GM12872 (cell line): Measurements from ENCODE around the gene ACP6.

Experiments
- TF ChIP-seq, protein P1 (sequence below): IDR thresholded peaks from 3 replicates; pipeline ENCODE4 v1.5.1; 2011; ENCODE audit warnings: low read depth, mild to moderate bottlenecking, low read length, moderate library complexity; ENCODE audit not compliant: insufficient read depth

ACP6 gene

GRCh38 chr1:147631839-147632238 lies 38.5 kb downstream of the ACP6 start:
- TF ChIP-seq, protein P1, sequence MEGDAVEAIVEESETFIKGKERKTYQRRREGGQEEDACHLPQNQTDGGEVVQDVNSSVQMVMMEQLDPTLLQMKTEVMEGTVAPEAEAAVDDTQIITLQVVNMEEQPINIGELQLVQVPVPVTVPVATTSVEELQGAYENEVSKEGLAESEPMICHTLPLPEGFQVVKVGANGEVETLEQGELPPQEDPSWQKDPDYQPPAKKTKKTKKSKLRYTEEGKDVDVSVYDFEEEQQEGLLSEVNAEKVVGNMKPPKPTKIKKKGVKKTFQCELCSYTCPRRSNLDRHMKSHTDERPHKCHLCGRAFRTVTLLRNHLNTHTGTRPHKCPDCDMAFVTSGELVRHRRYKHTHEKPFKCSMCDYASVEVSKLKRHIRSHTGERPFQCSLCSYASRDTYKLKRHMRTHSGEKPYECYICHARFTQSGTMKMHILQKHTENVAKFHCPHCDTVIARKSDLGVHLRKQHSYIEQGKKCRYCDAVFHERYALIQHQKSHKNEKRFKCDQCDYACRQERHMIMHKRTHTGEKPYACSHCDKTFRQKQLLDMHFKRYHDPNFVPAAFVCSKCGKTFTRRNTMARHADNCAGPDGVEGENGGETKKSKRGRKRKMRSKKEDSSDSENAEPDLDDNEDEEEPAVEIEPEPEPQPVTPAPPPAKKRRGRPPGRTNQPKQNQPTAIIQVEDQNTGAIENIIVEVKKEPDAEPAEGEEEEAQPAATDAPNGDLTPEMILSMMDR, result no peak

GRCh38 chr1:147630447-147630846 lies 39.9 kb downstream of the ACP6 start:
- TF ChIP-seq, protein P1, result no peak

- TF ChIP-seq, protein P1, result no peak
These were observed 40.3 kb downstream of the ACP6 start for GRCh38 chr1:147630022-147630421.

DNA sequence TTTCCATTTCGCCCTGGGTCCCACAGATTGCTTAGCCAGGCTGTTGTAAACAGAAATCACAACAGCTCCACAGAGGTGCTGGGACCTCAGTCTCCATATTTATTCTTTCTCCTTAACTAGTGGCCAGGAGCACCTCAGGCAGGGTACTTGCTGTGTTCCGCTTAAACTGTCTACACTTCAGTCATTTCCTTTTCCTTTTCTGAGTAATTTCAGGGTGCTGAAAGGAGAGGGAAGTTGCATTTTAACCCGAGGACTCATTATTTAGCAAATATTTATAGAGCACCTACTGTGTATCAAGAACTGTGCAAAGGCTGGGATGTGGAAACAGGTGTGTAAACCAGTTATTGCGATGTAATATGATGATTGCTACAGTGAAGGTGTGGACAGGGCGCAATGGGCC lies 41.9 kb downstream of the ACP6 start:
- TF ChIP-seq, protein P1, result no peak

DNA sequence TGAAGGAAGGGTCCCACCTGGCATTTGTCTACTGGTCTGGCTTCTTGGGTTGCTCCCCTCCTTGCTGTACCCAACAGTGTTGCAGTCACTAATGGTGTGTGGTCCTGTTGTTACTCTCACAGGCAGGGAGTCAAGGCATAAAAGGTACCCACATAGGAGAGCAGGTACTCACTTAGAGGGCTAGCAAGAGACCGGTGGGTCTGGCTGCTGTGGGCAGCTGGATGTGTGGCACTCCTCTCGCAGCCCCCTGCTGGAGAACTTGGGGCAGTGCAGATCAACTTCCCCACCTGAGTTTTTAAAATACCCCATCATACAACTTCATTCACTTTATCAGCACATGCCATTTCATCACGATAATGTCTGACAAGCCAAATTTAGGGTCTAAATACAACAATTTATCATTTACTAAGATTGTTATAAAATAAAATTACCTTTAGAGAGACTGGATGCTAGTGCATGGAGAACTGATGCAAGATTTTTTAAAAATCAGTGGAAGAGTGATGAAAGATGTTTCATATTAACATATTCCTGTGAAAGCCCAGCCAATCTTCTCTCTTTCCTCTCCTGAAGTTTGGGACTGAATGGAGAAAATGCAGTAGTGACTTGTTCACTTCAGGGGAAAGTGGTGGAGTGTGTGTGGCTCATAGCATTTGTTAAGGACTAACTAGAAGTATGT lies 42.8 kb downstream of the ACP6 start:
- TF ChIP-seq, protein P1, result peak; percentile 95

DNA sequence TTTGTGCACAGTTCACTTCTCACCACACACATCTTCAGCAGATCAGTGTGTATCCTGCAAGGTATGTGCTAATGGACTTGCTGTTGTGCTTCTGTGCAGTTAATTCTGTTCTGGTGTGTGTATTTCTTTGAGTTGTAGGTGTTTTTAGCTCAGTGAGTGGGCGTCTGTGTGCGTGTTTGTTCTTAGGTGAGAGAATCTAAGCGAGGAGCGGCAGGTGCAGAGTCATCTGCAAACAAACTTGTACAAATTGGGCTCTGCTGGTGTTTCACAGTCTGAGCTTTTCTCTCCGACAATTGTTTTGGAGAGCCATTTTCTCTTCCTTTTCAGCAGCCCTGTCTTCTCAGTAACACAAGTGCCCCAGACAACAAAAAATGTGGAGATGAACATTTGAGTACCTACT lies 43.6 kb downstream of the ACP6 start:
- TF ChIP-seq, protein P1, result no peak

DNA sequence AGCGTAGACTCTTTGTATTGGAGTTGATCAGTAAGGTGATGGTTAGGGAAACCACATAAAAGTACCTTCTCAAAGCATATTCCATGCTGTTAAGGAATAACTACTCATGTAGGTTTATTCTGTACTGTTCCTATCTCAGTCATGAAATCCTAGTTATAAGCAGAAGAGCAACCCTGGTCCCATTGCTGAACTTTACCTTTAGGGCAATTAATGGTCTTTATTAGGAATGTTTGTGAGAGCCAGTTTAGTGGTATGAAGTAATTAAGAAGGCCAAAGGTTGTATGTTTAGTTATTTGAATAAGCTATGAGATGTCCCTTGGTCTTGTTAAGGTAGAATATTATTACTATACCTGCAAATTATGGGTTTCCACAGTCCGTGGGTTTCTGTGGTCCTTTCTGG lies 44.0 kb downstream of the ACP6 start:
- TF ChIP-seq, protein P1, result no peak
